HCT116 (cell line): ENCODE measurements around the gene CAMK2D. TPM values are rescaled to one million over a fixed set of nuclear protein-coding genes. Genes with fewer than 3 reads are reported as not detected.

Experiments
- ATAC-seq: fragments of 200-7000 bp; cut with Tn5 transposase; 2 replicates; pipeline ENCODE4 v1.9.1; 2020; ENCODE audit warnings: mild to moderate bottlenecking, moderate library complexity
- BruUV-seq: library from RNA; stranded (reverse); fragments of 400-500 nt; replicated peaks from 2 replicates; lab custom pipeline; 2021; lab: Mats Ljungman, UMichigan
- CTCF ChIA-PET: fragments of 300-600 bp; sonication (Branson Sonifier 250); formaldehyde crosslinking; loops from one replicate; lab custom pipeline; 2021; ENCODE audit warnings: antibody characterized with exemption; lab: Charles Lee
- POLR2A ChIA-PET: fragments of 300-600, 350-600 bp; sonication (Branson Sonifier 250); formaldehyde crosslinking; loops from one replicate; lab custom pipeline; 2021; ENCODE audit warnings: antibody characterized with exemption; lab: Charles Lee
- RAD21 ChIA-PET, 2 experiments: fragments of 300-600 bp; sonication (Branson Sonifier 250); formaldehyde crosslinking; loops; one replicate each; lab custom pipeline; 2023; ENCODE audit warnings: low total read pairs in 2 of 2; ENCODE audit not compliant: uncharacterized antibody in 2 of 2, unreplicated experiment in 2 of 2, low non-redundant PET in 1 of 2; lab: Charles Lee
- DNase-seq: peaks from one replicate; pipeline ENCODE4 v3.0.0-alpha.2; 2010; ENCODE audit warnings: low read depth, low spot score
- H2AFZ ChIP-seq: fragments of 200-600 bp; shearing (Covaris generic), sonication (generic); 2 replicates; pipeline ENCODE4 v1.6.1; 2017; ENCODE audit warnings: low read depth, mixed run types, mixed read lengths, antibody characterized with exemption, low read length; ENCODE audit not compliant: poor library complexity, severe bottlenecking
- H3K27ac ChIP-seq: 2 replicates; pipeline ENCODE4 v1.5.1; 2012; ENCODE audit warnings: low read depth, low read length
- H3K27me3 ChIP-seq: fragments of 200-600 bp; sonication (generic); 2 replicates; pipeline ENCODE4 v1.6.1; 2016; ENCODE audit warnings: mixed run types, low read length, mixed read lengths; ENCODE audit not compliant: insufficient read depth
- H3K36me3 ChIP-seq, 2 experiments: fragments of 200-500 bp in 1 of 2; fragments of 200-600 bp in 1 of 2; sonication (Bioruptor generic) in 1 of 2; sonication (generic) in 1 of 2; 2 replicates each; pipeline versions ENCODE4 v1.5.1 to v1.6.1; 2014 to 2016; ENCODE audit warnings: low read length in 2 of 2, inconsistent platforms in 1 of 2, mixed read lengths in 1 of 2, mixed run types in 1 of 2; ENCODE audit not compliant: insufficient read depth in 2 of 2, control insufficient read depth in 1 of 2
- H3K4me1 ChIP-seq, 2 experiments: fragments of 200-600 bp in 1 of 2; sonication (generic) in 1 of 2; 2 replicates each; pipeline versions ENCODE4 v1.5.1 to v1.6.1; 2012 to 2017; ENCODE audit warnings: low read length in 2 of 2, inconsistent platforms in 1 of 2, mild to moderate bottlenecking in 1 of 2, mixed read lengths in 1 of 2, mixed run types in 1 of 2, moderate library complexity in 1 of 2; ENCODE audit not compliant: insufficient read depth in 2 of 2, control insufficient read depth in 1 of 2
- H3K4me2 ChIP-seq: fragments of 200-600 bp; sonication (generic); 2 replicates; pipeline ENCODE4 v1.6.1; 2017; ENCODE audit warnings: mixed run types, low read length, mixed read lengths
- H3K4me3 ChIP-seq, 2 experiments: fragments of 200-600 bp in 1 of 2; sonication (generic) in 1 of 2; replicated peaks in 1 of 2; 2 replicates each; pipeline ENCODE4 v1.5.1; 2011 to 2016; ENCODE audit warnings: low read length in 2 of 2, control low read depth in 1 of 2, low read depth in 1 of 2, mild to moderate bottlenecking in 1 of 2, mixed read lengths in 1 of 2, mixed run types in 1 of 2
- H3K79me2 ChIP-seq: fragments of 200-600 bp; sonication (generic); 2 replicates; pipeline ENCODE4 v1.6.1; 2017; ENCODE audit warnings: mild to moderate bottlenecking, mixed run types, low read length, moderate library complexity, mixed read lengths; ENCODE audit not compliant: insufficient read depth
- H3K9ac ChIP-seq: fragments of 200-600 bp; sonication (generic); 2 replicates; pipeline ENCODE4 v1.6.1; 2016; ENCODE audit warnings: low read length, mixed read lengths
- H3K9me2 ChIP-seq: fragments of 200-600 bp; sonication (generic), shearing (Covaris generic); 2 replicates; pipeline ENCODE4 v1.6.1; 2017; ENCODE audit warnings: mixed run types, mild to moderate bottlenecking, moderate library complexity; ENCODE audit not compliant: insufficient read depth
- H3K9me3 ChIP-seq, 2 experiments: fragments of 200-500 bp in 1 of 2; fragments of 200-600 bp in 1 of 2; sonication (Bioruptor generic) in 1 of 2; sonication (generic) in 1 of 2; 2 replicates each; pipeline ENCODE4 v1.6.1; 2014 to 2017; ENCODE audit warnings: low read length in 2 of 2, mixed read lengths in 2 of 2, inconsistent platforms in 1 of 2, low read depth in 1 of 2, mild to moderate bottlenecking in 1 of 2, mixed run types in 1 of 2, moderate library complexity in 1 of 2; ENCODE audit not compliant: control insufficient read depth in 1 of 2, insufficient read depth in 1 of 2
- H4K20me1 ChIP-seq: fragments of 200-600 bp; sonication (generic), shearing (Covaris generic); 2 replicates; pipeline ENCODE4 v1.6.1; 2017; ENCODE audit warnings: mixed run types, mild to moderate bottlenecking, moderate library complexity; ENCODE audit not compliant: insufficient read depth
- CEBPB ChIP-seq: IDR thresholded peaks from 2 replicates; pipeline ENCODE4 v1.6.1; 2012; ENCODE audit warnings: low read depth
- EGR1 ChIP-seq: IDR thresholded peaks from 2 replicates; pipeline ENCODE4 v1.6.1; 2012; ENCODE audit warnings: low read depth
- ELF1 ChIP-seq: IDR thresholded peaks from 2 replicates; pipeline ENCODE4 v1.6.1; 2012; ENCODE audit warnings: low read depth, borderline replicate concordance
- EZH2 ChIP-seq: fragments of 200-600 bp; sonication (generic); IDR thresholded peaks from 2 replicates; pipeline ENCODE4 v1.6.1; 2017; ENCODE audit warnings: antibody characterized with exemption, mixed run types
- EZH2phosphoT487 ChIP-seq: fragments of 200-600 bp; IDR thresholded peaks from 2 replicates; pipeline ENCODE4 v1.6.1; 2018; ENCODE audit warnings: antibody characterized with exemption, borderline replicate concordance
- FOSL1 ChIP-seq: IDR thresholded peaks from 2 replicates; pipeline ENCODE4 v1.6.1; 2012; ENCODE audit warnings: low read depth
- JUND ChIP-seq: IDR thresholded peaks from 2 replicates; pipeline ENCODE4 v1.6.1; 2012
- POLR2A ChIP-seq: IDR thresholded peaks from 2 replicates; pipeline ENCODE4 v1.7.0; 2011; ENCODE audit warnings: borderline replicate concordance; ENCODE audit not compliant: insufficient read depth, insufficient read length; ENCODE audit errors: extremely low read depth
- SIN3A ChIP-seq: IDR thresholded peaks from 2 replicates; pipeline ENCODE4 v1.6.1; 2012; ENCODE audit warnings: low read depth
- SRF ChIP-seq: IDR thresholded peaks from 2 replicates; pipeline ENCODE4 v1.6.1; 2012; ENCODE audit warnings: low read depth
- TCF7L2 ChIP-seq: IDR thresholded peaks from 2 replicates; pipeline ENCODE4 v1.7.0; 2011; ENCODE audit warnings: borderline replicate concordance, inconsistent platforms; ENCODE audit not compliant: insufficient read depth, insufficient read length; ENCODE audit errors: extremely low read depth
- YY1 ChIP-seq: IDR thresholded peaks from 2 replicates; pipeline ENCODE4 v1.6.1; 2011; ENCODE audit warnings: low read length, low read depth, moderate library complexity, mild to moderate bottlenecking; ENCODE audit not compliant: insufficient replicate concordance; ENCODE audit errors: extremely low read depth
- intact Hi-C: fragments of 100-400 bp; cut with micrococcal nuclease; formaldehyde crosslinking; loops from 2 replicates; pipeline ENCODE4 v1.10.0; 2022
- total RNA-seq: library from RNA; stranded (reverse); gene quantifications from one replicate; pipeline ENCODE4 v1.2.1, GENCODE V29; 2021; ENCODE audit not compliant: unreplicated experiment
- TF ChIP-seq, protein P1 (sequence below), 3 experiments: fragments of 200-600 bp in 1 of 3; sonication (generic) in 1 of 3; IDR thresholded peaks in 2 of 3; conservative IDR thresholded peaks in 1 of 3; 2 replicates each; pipeline ENCODE4 v1.5.1; 2012 to 2017; ENCODE audit warnings: low read depth in 2 of 3, low read length in 2 of 3, antibody characterized with exemption in 1 of 3, borderline replicate concordance in 1 of 3, control low read depth in 1 of 3, mild to moderate bottlenecking in 1 of 3, mixed read lengths in 1 of 3, mixed run types in 1 of 3, moderate library complexity in 1 of 3; ENCODE audit not compliant: insufficient read depth in 1 of 3
- TF ChIP-seq, protein P2 (sequence below): IDR thresholded peaks from 2 replicates; pipeline ENCODE4 v1.6.1; 2012
- TF ChIP-seq, protein P3 (sequence below): IDR thresholded peaks from 2 replicates; pipeline ENCODE4 v1.6.1; 2011; ENCODE audit warnings: mild to moderate bottlenecking, low read length, moderate library complexity; ENCODE audit not compliant: insufficient replicate concordance; ENCODE audit errors: extremely low read depth
- TF ChIP-seq, protein P4 (sequence below): IDR thresholded peaks from 2 replicates; pipeline ENCODE4 v1.6.1; 2012

CAMK2D gene
- total RNA-seq, 1 experiment from 2014 or later, result 67.0 TPM

DNA sequence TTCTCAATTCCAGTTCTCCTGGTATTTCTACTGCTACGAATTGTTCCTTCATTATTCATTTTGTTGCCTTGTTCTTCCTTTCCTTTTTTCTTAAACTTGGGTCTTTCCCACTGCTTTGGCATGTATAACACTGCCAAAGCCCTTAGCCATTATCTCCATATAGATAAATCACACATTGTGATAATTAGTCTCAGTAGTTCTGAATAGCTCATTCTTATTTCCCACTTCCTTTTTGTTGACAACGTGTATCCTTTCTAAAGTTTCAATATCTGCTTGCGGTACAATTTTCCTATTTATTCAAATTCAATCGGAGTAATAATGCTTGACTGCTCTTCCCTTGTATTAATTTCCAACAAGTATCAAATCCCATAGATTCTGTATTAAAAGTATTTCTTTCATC, 14.5 kb upstream of the CAMK2D start:
- intact Hi-C loops, result loop anchor here (10.0 kb wide), 1 partner anchor 279 kb away; no protein-coding TSS in a partner anchor
- TF ChIP-seq FOSL1 (no peak), EGR1 (no peak)
- ChIA-PET RAD21 (no interaction called here), CTCF (interaction anchor here (1.4 kb wide), 1 partner anchor 609 kb away, joined by 3 read pairs; no protein-coding TSS in a partner anchor), POLR2A (no interaction called here)
- Histone ChIP-seq H3K9me3 (no peaks in the 10 kb centered on the region), H3K79me2 (no peaks in the 10 kb centered on the region), H2AFZ (no peak overlapping the region), H3K36me3 (no peaks in the 10 kb centered on the region), H3K4me1 (no peaks in the 10 kb centered on the region), H3K4me2 (no peak overlapping the region), H3K27me3 (no peaks in the 10 kb centered on the region), H3K27ac (no peak overlapping the region), H3K9me2 (no peaks in the 10 kb centered on the region; the same call in 1 of the 2 replicates), H3K9ac (no peak overlapping the region), H3K4me3 (no peak overlapping the region), H4K20me1 (no peaks in the 10 kb centered on the region)
- BruUV-seq, result no TSS peak
- ATAC-seq, result no peak
- DNase-seq, result no peak

DNA sequence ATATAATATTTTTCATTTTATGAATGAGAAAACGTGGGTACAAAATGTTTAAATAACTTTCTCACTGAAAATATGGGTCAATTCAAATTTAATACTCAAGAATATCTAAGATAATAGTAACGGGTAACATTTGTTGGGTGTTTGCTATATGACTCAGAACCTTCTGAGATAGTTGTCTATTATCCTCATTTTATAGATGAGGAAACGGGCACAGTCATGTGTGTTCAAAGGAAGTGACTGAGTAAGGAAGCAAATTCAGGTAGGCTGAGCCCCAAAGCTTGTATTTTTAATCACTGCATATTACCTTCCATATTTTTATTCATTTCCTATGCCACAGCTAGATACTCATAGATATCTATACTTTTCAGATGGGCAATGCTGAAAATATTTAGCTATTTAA, 12.2 kb upstream of the CAMK2D start:
- DNase-seq, result no peak
- TF ChIP-seq CEBPB (no peak), JUND (no peak), EZH2 (no peak), ELF1 (no peak), SRF (no peak), FOSL1 (no peak), SIN3A (no peak), YY1 (no peak), POLR2A (no peak), EZH2phosphoT487 (no peak), TCF7L2 (no peak)
- TF ChIP-seq, protein P1, sequence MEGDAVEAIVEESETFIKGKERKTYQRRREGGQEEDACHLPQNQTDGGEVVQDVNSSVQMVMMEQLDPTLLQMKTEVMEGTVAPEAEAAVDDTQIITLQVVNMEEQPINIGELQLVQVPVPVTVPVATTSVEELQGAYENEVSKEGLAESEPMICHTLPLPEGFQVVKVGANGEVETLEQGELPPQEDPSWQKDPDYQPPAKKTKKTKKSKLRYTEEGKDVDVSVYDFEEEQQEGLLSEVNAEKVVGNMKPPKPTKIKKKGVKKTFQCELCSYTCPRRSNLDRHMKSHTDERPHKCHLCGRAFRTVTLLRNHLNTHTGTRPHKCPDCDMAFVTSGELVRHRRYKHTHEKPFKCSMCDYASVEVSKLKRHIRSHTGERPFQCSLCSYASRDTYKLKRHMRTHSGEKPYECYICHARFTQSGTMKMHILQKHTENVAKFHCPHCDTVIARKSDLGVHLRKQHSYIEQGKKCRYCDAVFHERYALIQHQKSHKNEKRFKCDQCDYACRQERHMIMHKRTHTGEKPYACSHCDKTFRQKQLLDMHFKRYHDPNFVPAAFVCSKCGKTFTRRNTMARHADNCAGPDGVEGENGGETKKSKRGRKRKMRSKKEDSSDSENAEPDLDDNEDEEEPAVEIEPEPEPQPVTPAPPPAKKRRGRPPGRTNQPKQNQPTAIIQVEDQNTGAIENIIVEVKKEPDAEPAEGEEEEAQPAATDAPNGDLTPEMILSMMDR (IDR thresholded peaks at IDR 0.05 in 2 of 3, conservative IDR thresholded peaks at IDR 0.05 in 1 of 3; ENCODE audit: borderline replicate concordance in 1 of 3, insufficient read depth in 1 of 3, low read depth in 2 of 3, low read length in 2 of 3), result no peak
- TF ChIP-seq, protein P2, sequence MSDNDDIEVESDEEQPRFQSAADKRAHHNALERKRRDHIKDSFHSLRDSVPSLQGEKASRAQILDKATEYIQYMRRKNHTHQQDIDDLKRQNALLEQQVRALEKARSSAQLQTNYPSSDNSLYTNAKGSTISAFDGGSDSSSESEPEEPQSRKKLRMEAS, result no peak
- TF ChIP-seq, protein P3, sequence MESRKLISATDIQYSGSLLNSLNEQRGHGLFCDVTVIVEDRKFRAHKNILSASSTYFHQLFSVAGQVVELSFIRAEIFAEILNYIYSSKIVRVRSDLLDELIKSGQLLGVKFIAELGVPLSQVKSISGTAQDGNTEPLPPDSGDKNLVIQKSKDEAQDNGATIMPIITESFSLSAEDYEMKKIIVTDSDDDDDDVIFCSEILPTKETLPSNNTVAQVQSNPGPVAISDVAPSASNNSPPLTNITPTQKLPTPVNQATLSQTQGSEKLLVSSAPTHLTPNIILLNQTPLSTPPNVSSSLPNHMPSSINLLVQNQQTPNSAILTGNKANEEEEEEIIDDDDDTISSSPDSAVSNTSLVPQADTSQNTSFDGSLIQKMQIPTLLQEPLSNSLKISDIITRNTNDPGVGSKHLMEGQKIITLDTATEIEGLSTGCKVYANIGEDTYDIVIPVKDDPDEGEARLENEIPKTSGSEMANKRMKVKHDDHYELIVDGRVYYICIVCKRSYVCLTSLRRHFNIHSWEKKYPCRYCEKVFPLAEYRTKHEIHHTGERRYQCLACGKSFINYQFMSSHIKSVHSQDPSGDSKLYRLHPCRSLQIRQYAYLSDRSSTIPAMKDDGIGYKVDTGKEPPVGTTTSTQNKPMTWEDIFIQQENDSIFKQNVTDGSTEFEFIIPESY, result no peak
- TF ChIP-seq, protein P4, sequence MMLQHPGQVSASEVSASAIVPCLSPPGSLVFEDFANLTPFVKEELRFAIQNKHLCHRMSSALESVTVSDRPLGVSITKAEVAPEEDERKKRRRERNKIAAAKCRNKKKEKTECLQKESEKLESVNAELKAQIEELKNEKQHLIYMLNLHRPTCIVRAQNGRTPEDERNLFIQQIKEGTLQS, result no peak

More for the DNA sequence above, 12.2 kb upstream of the CAMK2D start:
- Histone ChIP-seq H3K4me2 (no peak overlapping the region), H3K27me3 (no peaks in the 10 kb centered on the region), H3K27ac (no peak overlapping the region), H3K9ac (no peak overlapping the region), H2AFZ (no peak overlapping the region), H3K4me3 (no peak overlapping the region), H3K79me2 (no peaks in the 10 kb centered on the region), H3K9me3 (no peaks in the 10 kb centered on the region), H3K36me3 (no peaks in the 10 kb centered on the region), H4K20me1 (no peaks in the 10 kb centered on the region), H3K9me2 (no peaks in the 10 kb centered on the region), H3K4me1 (no peaks in the 10 kb centered on the region)
- intact Hi-C loops, result loop anchor here (10.0 kb wide), 1 partner anchor 281 kb away; no protein-coding TSS in a partner anchor
- POLR2A ChIA-PET, result no interaction called here
- CTCF ChIA-PET, result interaction anchor here (1.2 kb wide), 1 partner anchor 10 kb away, joined by 3 read pairs; no protein-coding TSS in a partner anchor
- BruUV-seq, result no TSS peak
- no peak for ATAC-seq
- RAD21 ChIA-PET, result no interaction called here
